Astrocyte (in vitro differentiated cells and primary cell): ENCODE measurements around the gene ARL2BP. TPM values are rescaled to one million over a fixed set of nuclear protein-coding genes. Genes with fewer than 3 reads are reported as not detected.

Experiments used
- DNase-seq: peaks from one replicate; pipeline ENCODE4 v3.0.0-alpha.2; 2010; ENCODE audit warnings: low read depth
- FAIRE-seq: peaks from 2 replicates; lab custom pipeline; 2011; peaks lifted over from hg19 to GRCh38; lab: Jason Lieb, UNC
- H2AFZ ChIP-seq: 2 replicates; pipeline ENCODE4 v1.6.0; 2012; ENCODE audit warnings: low read depth, low read length, inconsistent platforms
- H3K27ac ChIP-seq: 2 replicates; pipeline ENCODE4 v1.5.1; 2011; ENCODE audit warnings: low read depth, low read length, inconsistent platforms
- H3K27me3 ChIP-seq: 2 replicates; pipeline ENCODE4 v1.6.0; 2011; ENCODE audit warnings: low read length, inconsistent platforms; ENCODE audit not compliant: insufficient read depth
- H3K36me3 ChIP-seq: 2 replicates; pipeline ENCODE4 v1.5.1; 2011; ENCODE audit warnings: low read length, inconsistent platforms; ENCODE audit not compliant: insufficient read depth
- H3K4me1 ChIP-seq: 2 replicates; pipeline ENCODE4 v1.5.1; 2011; ENCODE audit warnings: low read length, inconsistent platforms; ENCODE audit not compliant: insufficient read depth
- H3K4me2 ChIP-seq: 2 replicates; pipeline ENCODE4 v1.6.0; 2012; ENCODE audit warnings: low read length, inconsistent platforms
- H3K4me3 ChIP-seq: 2 replicates; pipeline ENCODE4 v1.5.1; 2011; ENCODE audit warnings: low read depth, mild to moderate bottlenecking, low read length, inconsistent platforms; ENCODE audit not compliant: insufficient read depth
- H3K79me2 ChIP-seq: 2 replicates; pipeline ENCODE4 v1.6.0; 2012; ENCODE audit warnings: mild to moderate bottlenecking, low read length, inconsistent platforms; ENCODE audit not compliant: insufficient read depth
- H3K9ac ChIP-seq: 2 replicates; pipeline ENCODE4 v1.6.0; 2012; ENCODE audit warnings: mild to moderate bottlenecking, low read length, inconsistent platforms
- H3K9me3 ChIP-seq: 2 replicates; pipeline ENCODE4 v1.5.1; 2012; ENCODE audit warnings: low read depth, mild to moderate bottlenecking, low read length, inconsistent platforms; ENCODE audit not compliant: insufficient read depth
- H4K20me1 ChIP-seq: 2 replicates; pipeline ENCODE4 v1.6.0; 2012; ENCODE audit warnings: low read length, inconsistent platforms; ENCODE audit not compliant: insufficient read depth
- H3K27ac Mint-ChIP-seq: one replicate; pipeline ENCODE4 v1.8.0; 2021; ENCODE audit warnings: mild to moderate bottlenecking, mixed read lengths; ENCODE audit not compliant: unreplicated experiment
- H3K27me3 Mint-ChIP-seq: one replicate; pipeline ENCODE4 v1.8.0; 2021; ENCODE audit warnings: low read depth, mixed read lengths; ENCODE audit not compliant: unreplicated experiment
- H3K36me3 Mint-ChIP-seq: one replicate; pipeline ENCODE4 v1.8.0; 2021; ENCODE audit warnings: low read depth, mixed read lengths; ENCODE audit not compliant: unreplicated experiment
- H3K4me1 Mint-ChIP-seq: one replicate; pipeline ENCODE4 v1.8.0; 2021; ENCODE audit warnings: low read depth, mixed read lengths; ENCODE audit not compliant: unreplicated experiment
- H3K4me3 Mint-ChIP-seq: one replicate; pipeline ENCODE4 v1.8.0; 2021; ENCODE audit warnings: mild to moderate bottlenecking, moderate library complexity, mixed read lengths; ENCODE audit not compliant: unreplicated experiment
- H3K9me3 Mint-ChIP-seq: one replicate; pipeline ENCODE4 v1.8.0; 2021; ENCODE audit warnings: mild to moderate bottlenecking, mixed read lengths; ENCODE audit not compliant: unreplicated experiment
- EZH2 ChIP-seq: IDR thresholded peaks from 2 replicates; pipeline ENCODE4 v1.6.1; 2012; ENCODE audit warnings: mild to moderate bottlenecking, low read length, inconsistent platforms; ENCODE audit not compliant: insufficient read depth
- total RNA-seq: library from RNA; stranded (reverse); gene quantifications from 2 replicates; pipeline ENCODE4 v1.2.1, GENCODE V29; 2021
- TF ChIP-seq, protein P1 (sequence below): IDR thresholded peaks from 2 replicates; pipeline ENCODE4 v1.5.1; 2011; ENCODE audit warnings: low read depth, mild to moderate bottlenecking, inconsistent platforms, low read length, moderate library complexity; ENCODE audit not compliant: insufficient read depth

Gene ARL2BP
- total RNA-seq, 1 donor from 2014 or later, result 71.1 TPM

- TF ChIP-seq, protein P1, sequence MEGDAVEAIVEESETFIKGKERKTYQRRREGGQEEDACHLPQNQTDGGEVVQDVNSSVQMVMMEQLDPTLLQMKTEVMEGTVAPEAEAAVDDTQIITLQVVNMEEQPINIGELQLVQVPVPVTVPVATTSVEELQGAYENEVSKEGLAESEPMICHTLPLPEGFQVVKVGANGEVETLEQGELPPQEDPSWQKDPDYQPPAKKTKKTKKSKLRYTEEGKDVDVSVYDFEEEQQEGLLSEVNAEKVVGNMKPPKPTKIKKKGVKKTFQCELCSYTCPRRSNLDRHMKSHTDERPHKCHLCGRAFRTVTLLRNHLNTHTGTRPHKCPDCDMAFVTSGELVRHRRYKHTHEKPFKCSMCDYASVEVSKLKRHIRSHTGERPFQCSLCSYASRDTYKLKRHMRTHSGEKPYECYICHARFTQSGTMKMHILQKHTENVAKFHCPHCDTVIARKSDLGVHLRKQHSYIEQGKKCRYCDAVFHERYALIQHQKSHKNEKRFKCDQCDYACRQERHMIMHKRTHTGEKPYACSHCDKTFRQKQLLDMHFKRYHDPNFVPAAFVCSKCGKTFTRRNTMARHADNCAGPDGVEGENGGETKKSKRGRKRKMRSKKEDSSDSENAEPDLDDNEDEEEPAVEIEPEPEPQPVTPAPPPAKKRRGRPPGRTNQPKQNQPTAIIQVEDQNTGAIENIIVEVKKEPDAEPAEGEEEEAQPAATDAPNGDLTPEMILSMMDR, result no peak
- peak; percentile 93 for TF ChIP-seq EZH2
These were observed 39.3 kb downstream of the ARL2BP start, which contains the start of gene PLLP for GRCh38 chr16:57284209-57284951. Gene PLLP, minus strand, starts transcription at chr16:57284672. Its CDS starts 132 bp downstream, at chr16:57284540.

GRCh38 chr16:57284952-57285363 is 39.9 kb downstream of the ARL2BP start:
- peak overlapping the region; percentile 45 for H3K4me3 ChIP-seq
- FAIRE-seq, result no peak
- DNase-seq, result no peak
- H3K79me2 ChIP-seq, result no peaks in the 10 kb centered on the region
- Mint-ChIP-seq H3K27me3 (peaks cover 41% of the 10 kb centered on the region), H3K36me3 (no peaks in the 10 kb centered on the region), H3K27ac (no peak overlapping the region), H3K9me3 (no peaks in the 10 kb centered on the region), H3K4me3 (no peak overlapping the region), H3K4me1 (peaks cover 5% of the 10 kb centered on the region)
- H2AFZ ChIP-seq, result peak overlapping the region; percentile 53
- H3K27me3 ChIP-seq, result peaks cover 42% of the 10 kb centered on the region
- TF ChIP-seq, protein P1, result no peak
- TF ChIP-seq EZH2, result no peak
- H3K4me2 ChIP-seq, result peak overlapping the region; percentile 80
- H3K9ac ChIP-seq, result peak overlapping the region; percentile 10
- H3K4me1 ChIP-seq, result peaks cover 6% of the 10 kb centered on the region
- no peaks in the 10 kb centered on the region for H3K9me3 ChIP-seq
- H3K36me3 ChIP-seq, result no peaks in the 10 kb centered on the region
- H3K27ac ChIP-seq, result no peak overlapping the region
- H4K20me1 ChIP-seq, result no peaks in the 10 kb centered on the region

More at GRCh38 chr16:57284209-57284951, 39.3 kb downstream of the ARL2BP start, which contains the start of gene PLLP:
- no peaks in the 10 kb centered on the region for H3K36me3 ChIP-seq
- H3K4me1 ChIP-seq, result peaks cover 4% of the 10 kb centered on the region
- peak within 1 kb of the TSS; percentile 45 for H3K4me3 ChIP-seq
- Mint-ChIP-seq H3K27ac (no peak within 1 kb of the TSS), H3K36me3 (no peaks in the 10 kb centered on the region), H3K27me3 (peaks cover 44% of the 10 kb centered on the region), H3K9me3 (no peaks in the 10 kb centered on the region), H3K4me1 (peaks cover under 1% of the 10 kb centered on the region), H3K4me3 (peak within 1 kb of the TSS; percentile 67)
- peak within 1 kb of the TSS; percentile 53 for H2AFZ ChIP-seq
- H3K27me3 ChIP-seq, result peaks cover 45% of the 10 kb centered on the region
- no peaks in the 10 kb centered on the region for H4K20me1 ChIP-seq
- DNase-seq (no peak), FAIRE-seq (no peak)
- no peaks in the 10 kb centered on the region for H3K9me3 ChIP-seq
- peak within 1 kb of the TSS; percentile 80 for H3K4me2 ChIP-seq
- H3K9ac ChIP-seq, result peak within 1 kb of the TSS; percentile 10
- no peaks in the 10 kb centered on the region for H3K79me2 ChIP-seq
- H3K27ac ChIP-seq, result no peak within 1 kb of the TSS

GRCh38 chr16:57285379-57285778 is 40.3 kb downstream of the ARL2BP start:
- H3K4me1 ChIP-seq, result peaks cover 9% of the 10 kb centered on the region
- peaks cover 38% of the 10 kb centered on the region for H3K27me3 Mint-ChIP-seq
- FAIRE-seq (no peak), DNase-seq (no peak)
- H3K4me3 ChIP-seq, result no peak overlapping the region
- peaks cover 9% of the 10 kb centered on the region for H3K4me1 Mint-ChIP-seq
- H3K27ac ChIP-seq, result no peak overlapping the region
- no peaks in the 10 kb centered on the region for H3K36me3 ChIP-seq
- H4K20me1 ChIP-seq, result no peaks in the 10 kb centered on the region
- H3K4me3 Mint-ChIP-seq, result no peak overlapping the region
- no peaks in the 10 kb centered on the region for H3K79me2 ChIP-seq
- no peaks in the 10 kb centered on the region for H3K36me3 Mint-ChIP-seq
- no peaks in the 10 kb centered on the region for H3K9me3 ChIP-seq
- H2AFZ ChIP-seq, result no peak overlapping the region
- H3K9ac ChIP-seq, result no peak overlapping the region
- H3K27ac Mint-ChIP-seq, result no peak overlapping the region
- no peak overlapping the region for H3K4me2 ChIP-seq
- TF ChIP-seq EZH2, result no peak
- TF ChIP-seq, protein P1, result no peak
- no peaks in the 10 kb centered on the region for H3K9me3 Mint-ChIP-seq
- peaks cover 38% of the 10 kb centered on the region for H3K27me3 ChIP-seq
